Activated naive CD4-positive, alpha-beta T cell treated with anti-CD3 and anti-CD28 coated beads, Interleukin-2, amount 50 U/mL, for 24 hours (primary cell): ENCODE data around the gene COL20A1.
"Not testable (repeated sequence)": the region's sequence is repeated elsewhere in the genome, so short reads cannot be mapped to it uniquely, and the experiment has no call there.

Experiments
- H3K27ac Mint-ChIP-seq: one replicate; pipeline ENCODE4 v1.8.0; 2021; ENCODE audit warnings: mild to moderate bottlenecking, mixed read lengths
- H3K27me3 Mint-ChIP-seq: one replicate; pipeline ENCODE4 v1.8.0; 2021; ENCODE audit warnings: mixed read lengths
- H3K36me3 Mint-ChIP-seq: one replicate; pipeline ENCODE4 v1.8.0; 2021; ENCODE audit warnings: mixed read lengths
- H3K4me1 Mint-ChIP-seq: one replicate; pipeline ENCODE4 v1.8.0; 2021; ENCODE audit warnings: mixed read lengths
- H3K4me3 Mint-ChIP-seq: one replicate; pipeline ENCODE4 v1.8.0; 2021; ENCODE audit warnings: mild to moderate bottlenecking, mixed read lengths
- H3K9me3 Mint-ChIP-seq: one replicate; pipeline ENCODE4 v1.8.0; 2021; ENCODE audit warnings: mixed read lengths

Gene COL20A1

GRCh38 chr20:63376283-63377250 lies 83.6 kb downstream of the COL20A1 start:
- Mint-ChIP-seq H3K27me3 (peaks cover 19% of the 10 kb centered on the region), H3K4me1 (no peaks in the 10 kb centered on the region), H3K4me3 (no peak overlapping the region), H3K27ac (no peak overlapping the region), H3K9me3 (no peaks in the 10 kb centered on the region), H3K36me3 (no peaks in the 10 kb centered on the region)

GRCh38 chr20:63377256-63377941 lies 84.4 kb downstream of the COL20A1 start:
- Mint-ChIP-seq H3K9me3 (no peaks in the 10 kb centered on the region), H3K36me3 (no peaks in the 10 kb centered on the region), H3K4me3 (no peak overlapping the region), H3K27ac (no peak overlapping the region), H3K4me1 (no peaks in the 10 kb centered on the region), H3K27me3 (peaks cover 19% of the 10 kb centered on the region)

GRCh38 chr20:63377951-63378381 lies 85.0 kb downstream of the COL20A1 start:
- Mint-ChIP-seq H3K4me1 (no peaks in the 10 kb centered on the region), H3K27ac (no peak overlapping the region), H3K36me3 (no peaks in the 10 kb centered on the region), H3K4me3 (no peak overlapping the region), H3K27me3 (peaks cover 19% of the 10 kb centered on the region), H3K9me3 (no peaks in the 10 kb centered on the region)

GRCh38 chr20:63378626-63379025 lies 85.6 kb downstream of the COL20A1 start:
- Mint-ChIP-seq H3K36me3 (no peaks in the 10 kb centered on the region), H3K27me3 (peaks cover 19% of the 10 kb centered on the region), H3K9me3 (no peaks in the 10 kb centered on the region), H3K27ac (no peak overlapping the region), H3K4me1 (no peaks in the 10 kb centered on the region), H3K4me3 (no peak overlapping the region)

GRCh38 chr20:63379296-63379695 lies 86.3 kb downstream of the COL20A1 start:
- peaks cover 17% of the 10 kb centered on the region for H3K27me3 Mint-ChIP-seq
- no peaks in the 10 kb centered on the region for H3K4me1 Mint-ChIP-seq
- no peaks in the 10 kb centered on the region for H3K36me3 Mint-ChIP-seq
- no peaks in the 10 kb centered on the region for H3K9me3 Mint-ChIP-seq
- no peak overlapping the region for H3K4me3 Mint-ChIP-seq
- no peak overlapping the region for H3K27ac Mint-ChIP-seq

- H3K36me3 Mint-ChIP-seq, H3K4me1 Mint-ChIP-seq, H3K27ac Mint-ChIP-seq, H3K9me3 Mint-ChIP-seq, H3K4me3 Mint-ChIP-seq: not testable (repeated sequence)
- peaks cover 17% of the 10 kb centered on the region for H3K27me3 Mint-ChIP-seq
These were observed 86.9 kb downstream of the COL20A1 start for GRCh38 chr20:63379872-63380271.

GRCh38 chr20:63380346-63380870 lies 87.4 kb downstream of the COL20A1 start:
- Mint-ChIP-seq H3K27ac (no peak overlapping the region), H3K9me3 (peaks cover 3% of the 10 kb centered on the region), H3K27me3 (peaks cover 20% of the 10 kb centered on the region), H3K4me3 (no peak overlapping the region), H3K4me1 (no peaks in the 10 kb centered on the region), H3K36me3 (no peaks in the 10 kb centered on the region)

- Mint-ChIP-seq H3K9me3 (peaks cover 4% of the 10 kb centered on the region), H3K36me3 (no peaks in the 10 kb centered on the region), H3K27ac (no peak overlapping the region), H3K4me3 (no peak overlapping the region), H3K27me3 (peaks cover 15% of the 10 kb centered on the region), H3K4me1 (no peaks in the 10 kb centered on the region)
These were observed 88.9 kb downstream of the COL20A1 start for GRCh38 chr20:63381781-63382431.

GRCh38 chr20:63382551-63383300 lies 89.7 kb downstream of the COL20A1 start:
- Mint-ChIP-seq H3K27me3 (peaks cover 10% of the 10 kb centered on the region), H3K4me3 (no peak overlapping the region), H3K36me3 (no peaks in the 10 kb centered on the region), H3K27ac (no peak overlapping the region), H3K9me3 (peaks cover 5% of the 10 kb centered on the region), H3K4me1 (no peaks in the 10 kb centered on the region)

GRCh38 chr20:63383556-63383955 lies 90.6 kb downstream of the COL20A1 start:
- no peaks in the 10 kb centered on the region for H3K4me1 Mint-ChIP-seq
- peaks cover 8% of the 10 kb centered on the region for H3K27me3 Mint-ChIP-seq
- H3K9me3 Mint-ChIP-seq = peaks cover 9% of the 10 kb centered on the region
- H3K36me3 Mint-ChIP-seq = no peaks in the 10 kb centered on the region
- no peak overlapping the region for H3K27ac Mint-ChIP-seq
- no peak overlapping the region for H3K4me3 Mint-ChIP-seq

- H3K36me3 Mint-ChIP-seq = no peaks in the 10 kb centered on the region
- peaks cover 9% of the 10 kb centered on the region for H3K9me3 Mint-ChIP-seq
These were observed 91.3 kb downstream of the COL20A1 start for GRCh38 chr20:63384336-63384735.

More at GRCh38 chr20:63384336-63384735, 91.3 kb downstream of the COL20A1 start:
- H3K27me3 Mint-ChIP-seq = peaks cover 6% of the 10 kb centered on the region
- no peaks in the 10 kb centered on the region for H3K4me1 Mint-ChIP-seq
- H3K4me3 Mint-ChIP-seq = no peak overlapping the region
- H3K27ac Mint-ChIP-seq = no peak overlapping the region
